ENCODE measurements around the gene SDHB. TPM values are rescaled to one million over a fixed set of nuclear protein-coding genes. Genes with fewer than 3 reads are reported as not detected.

SDHB gene
- total and polyA plus RNA-seq, 10 of the 15 experiments (the other 5 are each of a cell fraction or from before 2014, with no cell fraction given), result 101 to 319 (median 188) TPM

- H3K4me1 ChIP-seq (ENCODE audit: control insufficient read depth, insufficient read depth, low read length), result peaks cover 34% of the 10 kb centered on the region
- 95% methylated on average over 10 of the region's 10 CpGs for WGBS (ENCODE audit: insufficient coverage, insufficient replicate concordance, low lambda C conversion rate, missing lambda C conversion rate)
- BruUV-seq (replicated peaks), result no TSS peak
- no peak for TF ChIP-seq EZH2 (IDR thresholded peaks at IDR 0.05; ENCODE audit: borderline replicate concordance, control insufficient read depth, low read depth, low read length)
- TF ChIP-seq USF1 (IDR thresholded peaks at IDR 0.05; ENCODE audit: borderline replicate concordance, extremely low read length, insufficient read depth, low read depth, low read length), result no peak
- no peak for TF ChIP-seq KLF5 (IDR thresholded peaks at IDR 0.05; ENCODE audit: partially characterized antibody)
- H3K9me3 ChIP-seq (replicated peaks; ENCODE audit: control insufficient read depth, insufficient read depth, low read length), result no peaks in the 10 kb centered on the region
- no peaks in the 10 kb centered on the region for H3K79me2 ChIP-seq (ENCODE audit: control insufficient read depth, insufficient read depth, low read length)
- POLR2A ChIA-PET, result interaction anchor here (0.5 kb wide), 1 partner anchor 9 kb away, joined by 3 read pairs; no protein-coding TSS in a partner anchor
- no peaks in the 10 kb centered on the region for H4K20me1 ChIP-seq (ENCODE audit: control insufficient read depth, insufficient read depth)
- SMC1A ChIA-PET (ENCODE audit: uncharacterized antibody, unreplicated experiment), result interaction anchor here (1.5 to 2.0 kb wide), 2 partner anchors 11 to 12 kb away, joined by 5 read pairs; no protein-coding TSS in a partner anchor
- RAD21 ChIA-PET (ENCODE audit: unreplicated experiment), result no interaction called here
- no peak overlapping the region for H3K4me3 ChIP-seq
- H3K4me2 ChIP-seq (ENCODE audit: control insufficient read depth, insufficient read depth), result no peak overlapping the region
- in situ Hi-C loops (cut with MboI) (no loop called here), intact Hi-C loops (cut with micrococcal nuclease; ENCODE audit: unreplicated experiment) (no loop called here)
- no peak overlapping the region for H2AFZ ChIP-seq (ENCODE audit: control insufficient read depth, low read depth, low read length)
- no peak for ATAC-seq
- no peak overlapping the region for H3K27ac ChIP-seq (ENCODE audit: control insufficient read depth, insufficient read depth)
- H3K27me3 ChIP-seq (replicated peaks in 1 of 2; ENCODE audit: control insufficient read depth in 2 of 2, insufficient read depth in 2 of 2, low read length in 1 of 2), result no peaks in the 10 kb centered on the region
- CTCF ChIA-PET, result interaction anchor here (0.7 to 1.2 kb wide), 3 partner anchors 18 to 25 kb away, joined by 4 to 5 read pairs (median 5); no protein-coding TSS in a partner anchor
- H3K9ac ChIP-seq (ENCODE audit: control insufficient read depth, insufficient read depth, low read length), result no peak overlapping the region
- peaks cover 27 to 44% of the 10 kb centered on the region in 2 experiments for H3K36me3 ChIP-seq (ENCODE audit: control insufficient read depth in 2 of 2, insufficient read depth in 2 of 2, low read length in 1 of 2)
- no peak for DNase-seq (ENCODE audit: low read depth, low spot score)
- FAIRE-seq, result no peak
Measured at GRCh38 chr1:17021896-17022295, 31.9 kb downstream of the SDHB start.

- H3K4me1 ChIP-seq (ENCODE audit: control insufficient read depth, insufficient read depth, low read length), result peaks cover 34% of the 10 kb centered on the region
- H3K27ac ChIP-seq (ENCODE audit: control insufficient read depth, insufficient read depth), result no peak overlapping the region
- ChIA-PET CTCF (interaction anchor here (1.3 kb wide), 1 partner anchor 21 kb away, joined by 3 read pairs; no protein-coding TSS in a partner anchor), SMC1A (ENCODE audit: uncharacterized antibody, unreplicated experiment) (no interaction called here), RAD21 (ENCODE audit: unreplicated experiment) (no interaction called here), POLR2A (no interaction called here)
- TF ChIP-seq BHLHE40 (IDR thresholded peaks at IDR 0.05; ENCODE audit: borderline replicate concordance in 1 of 2, low read depth in 2 of 2, low read length in 1 of 2), result no peak
- no peak for TF ChIP-seq ZNF592 (IDR thresholded peaks at IDR 0.05)
- TF ChIP-seq IKZF2 (IDR thresholded peaks at IDR 0.05), result no peak
- H2AFZ ChIP-seq (ENCODE audit: control insufficient read depth, low read depth, low read length), result no peak overlapping the region
- H3K79me2 ChIP-seq (ENCODE audit: control insufficient read depth, insufficient read depth, low read length), result no peaks in the 10 kb centered on the region
- H3K36me3 ChIP-seq (ENCODE audit: control insufficient read depth in 2 of 2, insufficient read depth in 2 of 2, low read length in 1 of 2), result peaks cover 24 to 42% of the 10 kb centered on the region in 2 experiments
- H4K20me1 ChIP-seq (ENCODE audit: control insufficient read depth, insufficient read depth), result no peaks in the 10 kb centered on the region
- no peak for FAIRE-seq
- in situ Hi-C loops (cut with MboI) (no loop called here), intact Hi-C loops (cut with micrococcal nuclease; ENCODE audit: unreplicated experiment) (no loop called here)
- no peak overlapping the region for H3K4me2 ChIP-seq (ENCODE audit: control insufficient read depth, insufficient read depth)
- no peak for DNase-seq (ENCODE audit: low read depth, low spot score)
- H3K27me3 ChIP-seq (replicated peaks in 1 of 2; ENCODE audit: control insufficient read depth in 2 of 2, insufficient read depth in 2 of 2, low read length in 1 of 2), result no peaks in the 10 kb centered on the region
- no peak overlapping the region for H3K9ac ChIP-seq (ENCODE audit: control insufficient read depth, insufficient read depth, low read length)
- H3K4me3 ChIP-seq, result no peak overlapping the region
- no peak for ATAC-seq
- WGBS (ENCODE audit: insufficient coverage, insufficient replicate concordance, low lambda C conversion rate, missing lambda C conversion rate), result 94% methylated on average over 2 of the region's 2 CpGs
- H3K9me3 ChIP-seq (replicated peaks; ENCODE audit: control insufficient read depth, insufficient read depth, low read length), result no peaks in the 10 kb centered on the region
- BruUV-seq (replicated peaks), result no TSS peak
Measured at GRCh38 chr1:17020502-17020901, 33.3 kb downstream of the SDHB start.

All from GM12878 (cell line).